K562 (cell line): Measurements from ENCODE around the gene MAD1L1. TPM values are rescaled to one million over a fixed set of nuclear protein-coding genes. Genes with fewer than 3 reads are reported as not detected.

ENCODE experiments used
- ATAC-seq: fragments of 200-7000 bp; cut with Tn5 transposase; 3 replicates; pipeline ENCODE4 v1.9.1; 2020; ENCODE audit warnings: moderate library complexity
- BruUV-seq: library from RNA; stranded (reverse); fragments of 400-500 nt; replicated peaks from 2 replicates; lab custom pipeline; 2021; lab: Mats Ljungman, UMichigan
- CTCF ChIA-PET: fragments of 300-600 bp; formaldehyde crosslinking; extraction: SDS; loops from one replicate; lab custom pipeline; 2021; ENCODE audit warnings: low intra/inter-chr PET ratio; lab: Yijun Ruan, JAX
- POLR2A ChIA-PET: fragments of 300-600, 350-650 bp; sonication (Branson Sonifier 250); formaldehyde crosslinking; extraction: SDS; loops from one replicate; lab custom pipeline; 2021; ENCODE audit warnings: antibody characterized with exemption, inconsistent platforms; lab: Yijun Ruan, JAX
- DNase-seq, 4 experiments: peaks; one replicate each; pipeline versions ENCODE4 v3.0.0 to v3.0.0-alpha.2; 2011 to 2018; ENCODE audit warnings: low spot score in 3 of 4, mixed read lengths in 3 of 4; ENCODE audit errors: extremely low read depth in 1 of 4
- FAIRE-seq: peaks from 2 replicates; lab custom pipeline; 2011; peaks lifted over from hg19 to GRCh38; lab: Jason Lieb, UNC
- H2AFZ ChIP-seq: 2 replicates; pipeline ENCODE4 v1.6.0; 2011; ENCODE audit warnings: low read depth, low read length, control low read depth, inconsistent platforms
- H3K27ac ChIP-seq: fragments of 200-600 bp; 3 replicates; pipeline ENCODE4 v1.8.0; 2011; ENCODE audit warnings: low read depth, mild to moderate bottlenecking, control low read depth, inconsistent platforms, low read length, moderate library complexity, mixed read lengths; ENCODE audit errors: extremely low read depth
- H3K27me3 ChIP-seq, 2 experiments: fragments of 300-600 bp in 1 of 2; 2 replicates in 1 of 2; 3 replicates in 1 of 2; pipeline versions ENCODE4 v1.6.0 to v1.8.0; 2011; ENCODE audit warnings: inconsistent platforms in 2 of 2, low read length in 2 of 2, mild to moderate bottlenecking in 1 of 2, mixed read lengths in 1 of 2, moderate library complexity in 1 of 2; ENCODE audit not compliant: control insufficient read depth in 2 of 2, insufficient read depth in 2 of 2
- H3K36me3 ChIP-seq: fragments of 300-600 bp; 3 replicates; pipeline ENCODE4 v1.8.0; 2011; ENCODE audit warnings: mild to moderate bottlenecking, low read length, inconsistent platforms; ENCODE audit not compliant: control insufficient read depth, insufficient read depth
- H3K4me1 ChIP-seq, 2 experiments: fragments of 200-600 bp in 1 of 2; replicated peaks in 1 of 2; 2 replicates in 1 of 2; 3 replicates in 1 of 2; pipeline versions ENCODE4 v1.5.1 to v1.8.0; 2011; ENCODE audit warnings: inconsistent platforms in 2 of 2, low read length in 2 of 2, mild to moderate bottlenecking in 1 of 2, mixed read lengths in 1 of 2, moderate library complexity in 1 of 2; ENCODE audit not compliant: control insufficient read depth in 2 of 2, insufficient read depth in 2 of 2
- H3K4me2 ChIP-seq: 2 replicates; pipeline ENCODE4 v1.6.1; 2011; ENCODE audit warnings: low read length, control low read depth, inconsistent platforms, mixed read lengths; ENCODE audit not compliant: insufficient read depth
- H3K4me3 ChIP-seq: fragments of 200-600 bp; sonication (generic), shearing (Covaris generic); 2 replicates; pipeline ENCODE4 v1.5.1; 2016; ENCODE audit warnings: control low read depth, inconsistent platforms
- H3K79me2 ChIP-seq: fragments of 200-600 bp; 3 replicates; pipeline ENCODE4 v1.8.0; 2011; ENCODE audit warnings: low read length, inconsistent platforms; ENCODE audit not compliant: control insufficient read depth, insufficient read depth
- H3K9ac ChIP-seq, 2 experiments: 2 replicates each; pipeline versions ENCODE4 v1.6.0 to v1.6.1; 2011; ENCODE audit warnings: low read depth in 2 of 2, low read length in 2 of 2, control low read depth in 1 of 2, inconsistent platforms in 1 of 2, mild to moderate bottlenecking in 1 of 2, mixed read lengths in 1 of 2; ENCODE audit not compliant: insufficient read depth in 1 of 2
- H3K9me1 ChIP-seq: one replicate; pipeline ENCODE4 v1.6.0; 2011; ENCODE audit warnings: inconsistent platforms, mild to moderate bottlenecking, low read length, moderate library complexity; ENCODE audit not compliant: control insufficient read depth, insufficient read depth
- H3K9me3 ChIP-seq: replicated peaks from 2 replicates; pipeline ENCODE4 v1.5.1; 2011; ENCODE audit warnings: low read depth, low read length, inconsistent platforms; ENCODE audit not compliant: control insufficient read depth, insufficient read depth
- H4K20me1 ChIP-seq: replicated peaks from 2 replicates; pipeline ENCODE4 v1.6.1; 2011; ENCODE audit warnings: low read length, inconsistent platforms, mixed read lengths; ENCODE audit not compliant: control insufficient read depth, insufficient read depth
- CBX2 ChIP-seq: fragments of 200-600 bp; sonication (generic); IDR thresholded peaks from one replicate; pipeline ENCODE4 v1.6.1; 2012; ENCODE audit warnings: mild to moderate bottlenecking, low read length, inconsistent platforms; ENCODE audit not compliant: insufficient read depth, poor library complexity, severe bottlenecking
- LEF1 ChIP-seq: fragments of 450-650 bp; IDR thresholded peaks from 2 replicates; pipeline ENCODE4 v1.6.1; 2016; ENCODE audit warnings: mild to moderate bottlenecking
- PHF8 ChIP-seq: fragments of 200-600 bp; sonication (generic); IDR thresholded peaks from 2 replicates; pipeline ENCODE4 v1.6.1; 2012; ENCODE audit warnings: mixed run types, mild to moderate bottlenecking, inconsistent platforms, low read length, moderate library complexity, borderline replicate concordance
- ZNF696 ChIP-seq: fragments of 250-450 bp; sonication (Bioruptor Pico); conservative IDR thresholded peaks from 2 replicates; pipeline ENCODE4 v1.4.0; 2020; ENCODE audit warnings: mild to moderate bottlenecking, moderate library complexity
- ZNF707 ChIP-seq: fragments of 250-450 bp; sonication (Bioruptor Pico); conservative IDR thresholded peaks from 2 replicates; pipeline ENCODE4 v1.8.0; 2022; ENCODE audit warnings: inconsistent platforms, mild to moderate bottlenecking, moderate library complexity
- WGBS: fragments of 100-300 bp; shearing (Covaris generic); methylation state at CpG from one replicate; pipeline ENCODE4 v1.1.6; 2016; ENCODE audit warnings: low coverage, mixed read lengths; ENCODE audit not compliant: insufficient coverage; ENCODE audit errors: missing lambda C conversion rate; 5-methylcytosine and 5-hydroxymethylcytosine counted together
- in situ Hi-C: fragments of 300-500 bp; cut with MboI; formaldehyde crosslinking; loops from 4 replicates; pipeline ENCODE4 v1.15.0; 2018; ENCODE audit warnings: inconsistent platforms, mixed read lengths
- intact Hi-C: fragments of 100-400 bp; cut with micrococcal nuclease; formaldehyde crosslinking; loops from 2 replicates; pipeline ENCODE4 v1.14.2; 2022
- polyA plus RNA-seq, 8 experiments: library from polyadenylated mRNA; depleted of rRNA in 4 of 8; stranded (reverse) in 5 of 8; unstranded in 3 of 8; fragments of >200 nt; fragmentation: Nextera tagmentation in 2 of 8; fragmentation: Illumina TruSeq in 1 of 8; extraction: Ambion mirVana in 2 of 8; extraction: Trizol in 1 of 8; gene quantifications; 2 replicates each; pipeline versions ENCODE4 v1.2.1 to v1.2.3, GENCODE V29; 2011 to 2014; ENCODE audit warnings: inconsistent platforms in 1 of 8, missing spikeins in 1 of 8
- total RNA-seq, 7 experiments: library from RNA; depleted of rRNA in 6 of 7; stranded (reverse); fragments of >200 nt in 6 of 7; fragmentation: Illumina TruSeq in 2 of 7; extraction: Trizol in 2 of 7; gene quantifications; 2 replicates each; pipeline versions ENCODE4 v1.2.1 to v1.2.3, GENCODE V29; 2011 to 2021; ENCODE audit warnings: low replicate concordance in 1 of 7
- TF ChIP-seq, protein P1 (sequence below): fragments of 200-800 bp; sonication (Bioruptor generic); IDR thresholded peaks from 2 replicates; pipeline ENCODE4 v1.6.1; 2017; ENCODE audit warnings: missing genetic modification characterization, missing compliant biosample characterization
- TF ChIP-seq, protein P2 (sequence below): IDR thresholded peaks from 2 replicates; pipeline ENCODE4 v1.6.1; 2012; ENCODE audit warnings: low read depth, low read length, improper control_type of control experiment, borderline replicate concordance
- TF ChIP-seq, protein P3 (sequence below): sonication (generic); formaldehyde crosslinking; IDR thresholded peaks from 2 replicates; pipeline ENCODE4 v1.4.0; 2020; ENCODE audit warnings: mild to moderate bottlenecking, missing genetic modification reagents
- TF ChIP-seq, protein P4 (sequence below): fragments of 450-650 bp; IDR thresholded peaks from 2 replicates; pipeline ENCODE4 v1.6.1; 2017; ENCODE audit warnings: mild to moderate bottlenecking, moderate library complexity
- TF ChIP-seq, protein P5 (sequence below): fragments of 450-650 bp; formaldehyde crosslinking; IDR thresholded peaks from 2 replicates; pipeline ENCODE4 v1.4.0; 2020; ENCODE audit warnings: mild to moderate bottlenecking, moderate library complexity
- TF ChIP-seq, protein P6 (sequence below): fragments of 200-400 bp; formaldehyde crosslinking; IDR thresholded peaks from 2 replicates; pipeline ENCODE4 v1.6.1; 2017; ENCODE audit warnings: mild to moderate bottlenecking, low read depth, low read length, moderate library complexity

Gene MAD1L1
- total and polyA plus RNA-seq, 9 of the 15 experiments (the other 6 are each of a cell fraction or from before 2014, with no cell fraction given) = 1.7 to 89.7 (median 18.0) TPM

DNA sequence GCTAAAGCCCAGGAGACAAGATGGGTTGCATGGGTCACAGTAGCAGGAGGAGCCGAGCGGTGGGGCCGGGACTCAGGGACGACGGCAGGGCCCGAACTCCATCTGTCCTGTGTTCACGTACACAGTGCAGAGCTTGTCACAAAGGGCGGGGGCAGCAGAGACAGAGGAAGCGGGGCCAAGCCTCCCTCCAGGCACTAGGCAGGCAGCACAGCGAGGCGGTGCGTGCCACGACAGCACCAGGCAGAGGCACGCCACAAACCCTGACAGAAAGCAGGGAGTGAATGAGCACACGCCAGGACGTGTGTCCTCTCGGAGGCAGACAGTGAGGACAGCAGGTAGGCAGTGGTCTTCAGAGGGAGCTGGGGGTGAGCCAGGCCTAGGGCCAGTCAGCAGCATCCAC, 177.8 kb downstream of the MAD1L1 start:
- Histone ChIP-seq H3K4me2 (no peak overlapping the region), H3K9me3 (peaks cover 8% of the 10 kb centered on the region), H3K36me3 (peaks cover 2% of the 10 kb centered on the region; the same call in 1 of the 3 replicates), H3K9me1 (no peaks in the 10 kb centered on the region), H3K79me2 (no peaks in the 10 kb centered on the region), H3K27ac (no peak overlapping the region), H4K20me1 (no peaks in the 10 kb centered on the region), H3K9ac (peak overlapping the region in 1 of 2 experiments; percentile 36; a peak in 1 of 4 replicates), H3K27me3 (no peaks in the 10 kb centered on the region), H3K4me1 (peaks cover 0 to 64% of the 10 kb centered on the region in 2 experiments; a peak in 2 of 5 replicates), H3K4me3 (no peak overlapping the region), H2AFZ (no peak overlapping the region)
- intact Hi-C loops = no loop called here
- DNase-seq (no peak), ATAC-seq (no peak), FAIRE-seq (no peak)
- in situ Hi-C loops = no loop called here
- POLR2A ChIA-PET = interaction anchor here (0.5 kb wide), 1 partner anchor 377 kb away, joined by 3 read pairs; no protein-coding TSS in a partner anchor
- 93% methylated on average over 14 of the region's 17 CpGs for WGBS
- CTCF ChIA-PET = no interaction called here
- no TSS peak for BruUV-seq
- TF ChIP-seq ZNF696 (CRISPR knock-in tag) (no peak), CBX2 (no peak), LEF1 (no peak), ZNF707 (no peak), PHF8 (no peak)
- TF ChIP-seq, protein P1, sequence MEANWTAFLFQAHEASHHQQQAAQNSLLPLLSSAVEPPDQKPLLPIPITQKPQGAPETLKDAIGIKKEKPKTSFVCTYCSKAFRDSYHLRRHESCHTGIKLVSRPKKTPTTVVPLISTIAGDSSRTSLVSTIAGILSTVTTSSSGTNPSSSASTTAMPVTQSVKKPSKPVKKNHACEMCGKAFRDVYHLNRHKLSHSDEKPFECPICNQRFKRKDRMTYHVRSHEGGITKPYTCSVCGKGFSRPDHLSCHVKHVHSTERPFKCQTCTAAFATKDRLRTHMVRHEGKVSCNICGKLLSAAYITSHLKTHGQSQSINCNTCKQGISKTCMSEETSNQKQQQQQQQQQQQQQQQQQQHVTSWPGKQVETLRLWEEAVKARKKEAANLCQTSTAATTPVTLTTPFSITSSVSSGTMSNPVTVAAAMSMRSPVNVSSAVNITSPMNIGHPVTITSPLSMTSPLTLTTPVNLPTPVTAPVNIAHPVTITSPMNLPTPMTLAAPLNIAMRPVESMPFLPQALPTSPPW (CRISPR knock-in tag) = no peak
- TF ChIP-seq, protein P2, sequence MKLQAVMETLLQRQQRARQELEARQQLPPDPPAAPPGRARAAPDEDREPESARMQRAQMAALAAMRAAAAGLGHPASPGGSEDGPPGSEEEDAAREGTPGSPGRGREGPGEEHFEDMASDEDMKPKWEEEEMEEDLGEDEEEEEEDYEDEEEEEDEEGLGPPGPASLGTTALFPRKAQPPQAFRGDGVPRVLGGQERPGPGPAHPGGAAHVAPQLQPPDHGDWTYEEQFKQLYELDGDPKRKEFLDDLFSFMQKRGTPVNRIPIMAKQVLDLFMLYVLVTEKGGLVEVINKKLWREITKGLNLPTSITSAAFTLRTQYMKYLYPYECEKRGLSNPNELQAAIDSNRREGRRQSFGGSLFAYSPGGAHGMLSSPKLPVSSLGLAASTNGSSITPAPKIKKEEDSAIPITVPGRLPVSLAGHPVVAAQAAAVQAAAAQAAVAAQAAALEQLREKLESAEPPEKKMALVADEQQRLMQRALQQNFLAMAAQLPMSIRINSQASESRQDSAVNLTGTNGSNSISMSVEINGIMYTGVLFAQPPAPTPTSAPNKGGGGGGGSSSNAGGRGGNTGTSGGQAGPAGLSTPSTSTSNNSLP = no peak
- TF ChIP-seq, protein P3, sequence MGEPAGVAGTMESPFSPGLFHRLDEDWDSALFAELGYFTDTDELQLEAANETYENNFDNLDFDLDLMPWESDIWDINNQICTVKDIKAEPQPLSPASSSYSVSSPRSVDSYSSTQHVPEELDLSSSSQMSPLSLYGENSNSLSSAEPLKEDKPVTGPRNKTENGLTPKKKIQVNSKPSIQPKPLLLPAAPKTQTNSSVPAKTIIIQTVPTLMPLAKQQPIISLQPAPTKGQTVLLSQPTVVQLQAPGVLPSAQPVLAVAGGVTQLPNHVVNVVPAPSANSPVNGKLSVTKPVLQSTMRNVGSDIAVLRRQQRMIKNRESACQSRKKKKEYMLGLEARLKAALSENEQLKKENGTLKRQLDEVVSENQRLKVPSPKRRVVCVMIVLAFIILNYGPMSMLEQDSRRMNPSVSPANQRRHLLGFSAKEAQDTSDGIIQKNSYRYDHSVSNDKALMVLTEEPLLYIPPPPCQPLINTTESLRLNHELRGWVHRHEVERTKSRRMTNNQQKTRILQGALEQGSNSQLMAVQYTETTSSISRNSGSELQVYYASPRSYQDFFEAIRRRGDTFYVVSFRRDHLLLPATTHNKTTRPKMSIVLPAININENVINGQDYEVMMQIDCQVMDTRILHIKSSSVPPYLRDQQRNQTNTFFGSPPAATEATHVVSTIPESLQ (CRISPR knock-in tag) = no peak
- TF ChIP-seq, protein P4, sequence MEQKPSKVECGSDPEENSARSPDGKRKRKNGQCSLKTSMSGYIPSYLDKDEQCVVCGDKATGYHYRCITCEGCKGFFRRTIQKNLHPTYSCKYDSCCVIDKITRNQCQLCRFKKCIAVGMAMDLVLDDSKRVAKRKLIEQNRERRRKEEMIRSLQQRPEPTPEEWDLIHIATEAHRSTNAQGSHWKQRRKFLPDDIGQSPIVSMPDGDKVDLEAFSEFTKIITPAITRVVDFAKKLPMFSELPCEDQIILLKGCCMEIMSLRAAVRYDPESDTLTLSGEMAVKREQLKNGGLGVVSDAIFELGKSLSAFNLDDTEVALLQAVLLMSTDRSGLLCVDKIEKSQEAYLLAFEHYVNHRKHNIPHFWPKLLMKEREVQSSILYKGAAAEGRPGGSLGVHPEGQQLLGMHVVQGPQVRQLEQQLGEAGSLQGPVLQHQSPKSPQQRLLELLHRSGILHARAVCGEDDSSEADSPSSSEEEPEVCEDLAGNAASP = no peak
- TF ChIP-seq, protein P5, sequence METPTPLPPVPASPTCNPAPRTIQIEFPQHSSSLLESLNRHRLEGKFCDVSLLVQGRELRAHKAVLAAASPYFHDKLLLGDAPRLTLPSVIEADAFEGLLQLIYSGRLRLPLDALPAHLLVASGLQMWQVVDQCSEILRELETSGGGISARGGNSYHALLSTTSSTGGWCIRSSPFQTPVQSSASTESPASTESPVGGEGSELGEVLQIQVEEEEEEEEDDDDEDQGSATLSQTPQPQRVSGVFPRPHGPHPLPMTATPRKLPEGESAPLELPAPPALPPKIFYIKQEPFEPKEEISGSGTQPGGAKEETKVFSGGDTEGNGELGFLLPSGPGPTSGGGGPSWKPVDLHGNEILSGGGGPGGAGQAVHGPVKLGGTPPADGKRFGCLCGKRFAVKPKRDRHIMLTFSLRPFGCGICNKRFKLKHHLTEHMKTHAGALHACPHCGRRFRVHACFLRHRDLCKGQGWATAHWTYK = no peak
- TF ChIP-seq, protein P6, sequence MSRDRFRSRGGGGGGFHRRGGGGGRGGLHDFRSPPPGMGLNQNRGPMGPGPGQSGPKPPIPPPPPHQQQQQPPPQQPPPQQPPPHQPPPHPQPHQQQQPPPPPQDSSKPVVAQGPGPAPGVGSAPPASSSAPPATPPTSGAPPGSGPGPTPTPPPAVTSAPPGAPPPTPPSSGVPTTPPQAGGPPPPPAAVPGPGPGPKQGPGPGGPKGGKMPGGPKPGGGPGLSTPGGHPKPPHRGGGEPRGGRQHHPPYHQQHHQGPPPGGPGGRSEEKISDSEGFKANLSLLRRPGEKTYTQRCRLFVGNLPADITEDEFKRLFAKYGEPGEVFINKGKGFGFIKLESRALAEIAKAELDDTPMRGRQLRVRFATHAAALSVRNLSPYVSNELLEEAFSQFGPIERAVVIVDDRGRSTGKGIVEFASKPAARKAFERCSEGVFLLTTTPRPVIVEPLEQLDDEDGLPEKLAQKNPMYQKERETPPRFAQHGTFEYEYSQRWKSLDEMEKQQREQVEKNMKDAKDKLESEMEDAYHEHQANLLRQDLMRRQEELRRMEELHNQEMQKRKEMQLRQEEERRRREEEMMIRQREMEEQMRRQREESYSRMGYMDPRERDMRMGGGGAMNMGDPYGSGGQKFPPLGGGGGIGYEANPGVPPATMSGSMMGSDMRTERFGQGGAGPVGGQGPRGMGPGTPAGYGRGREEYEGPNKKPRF = no peak
